C4-2B (cell line): ENCODE results near the gene HIPK4.

ENCODE experiments used
- H3K27ac ChIP-seq: fragments of 450-650 bp; 2 replicates; pipeline ENCODE4 v1.5.1; 2017
- CTCF ChIP-seq: fragments of 450-650 bp; conservative IDR thresholded peaks from 2 replicates; pipeline ENCODE4 v1.5.1; 2017; ENCODE audit warnings: mild to moderate bottlenecking
- ZFX ChIP-seq: fragments of 450-650 bp; IDR thresholded peaks from 2 replicates; pipeline ENCODE4 v1.6.1; 2017

The HIPK4 gene

GRCh38 chr19:40383668-40384248, 6.2 kb downstream of the HIPK4 start:
- TF ChIP-seq ZFX = no peak
- no peak for TF ChIP-seq CTCF
- no peak overlapping the region for H3K27ac ChIP-seq

- TF ChIP-seq CTCF = no peak
- TF ChIP-seq ZFX = no peak
- H3K27ac ChIP-seq = no peak overlapping the region
Measured at GRCh38 chr19:40381321-40381720, 8.7 kb downstream of the HIPK4 start.

GRCh38 chr19:40380199-40381037, 9.6 kb downstream of the HIPK4 start:
- TF ChIP-seq ZFX = no peak
- TF ChIP-seq CTCF = no peak
- H3K27ac ChIP-seq = no peak overlapping the region

- no peak for TF ChIP-seq ZFX
- no peak for TF ChIP-seq CTCF
- H3K27ac ChIP-seq = no peak overlapping the region
Measured at GRCh38 chr19:40379446-40380198, 10.4 kb downstream of the HIPK4 start.

GRCh38 chr19:40378509-40378908, 11.5 kb downstream of the HIPK4 start:
- no peak overlapping the region for H3K27ac ChIP-seq
- TF ChIP-seq ZFX (no peak), CTCF (no peak)

GRCh38 chr19:40377876-40378385, 12.1 kb downstream of the HIPK4 start:
- no peak for TF ChIP-seq CTCF
- no peak for TF ChIP-seq ZFX

More at GRCh38 chr19:40377876-40378385, 12.1 kb downstream of the HIPK4 start:
- H3K27ac ChIP-seq = no peak overlapping the region
